GM10847 (cell line): Measurements from ENCODE around the gene GTF3C1.

ENCODE experiments used
- POLR2A ChIP-seq: IDR thresholded peaks from 2 replicates; pipeline ENCODE4 v1.6.1; 2011; ENCODE audit not compliant: insufficient read length; ENCODE audit errors: extremely low read depth

The GTF3C1 gene

DNA sequence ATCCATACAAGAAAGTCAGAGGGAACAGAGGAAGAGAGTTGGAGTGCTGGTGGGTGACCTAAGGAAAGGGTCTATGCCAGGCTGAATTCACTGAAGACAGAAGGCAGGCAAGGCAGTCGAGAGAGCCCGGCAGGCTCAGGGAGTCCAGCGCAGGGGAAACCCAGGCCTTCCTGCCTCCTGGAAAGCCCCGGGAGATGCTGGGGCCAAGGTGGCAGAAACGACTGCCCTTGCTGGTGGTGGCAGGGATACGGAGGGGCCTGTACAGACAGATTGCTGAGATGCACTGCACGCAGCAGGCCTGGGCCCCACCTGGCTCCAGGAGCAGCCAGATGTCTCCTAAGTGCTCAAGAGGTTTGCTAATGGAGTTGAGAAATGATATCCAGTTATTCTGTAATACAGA, 59.8 kb downstream of the GTF3C1 start:
- no peak for TF ChIP-seq POLR2A

DNA sequence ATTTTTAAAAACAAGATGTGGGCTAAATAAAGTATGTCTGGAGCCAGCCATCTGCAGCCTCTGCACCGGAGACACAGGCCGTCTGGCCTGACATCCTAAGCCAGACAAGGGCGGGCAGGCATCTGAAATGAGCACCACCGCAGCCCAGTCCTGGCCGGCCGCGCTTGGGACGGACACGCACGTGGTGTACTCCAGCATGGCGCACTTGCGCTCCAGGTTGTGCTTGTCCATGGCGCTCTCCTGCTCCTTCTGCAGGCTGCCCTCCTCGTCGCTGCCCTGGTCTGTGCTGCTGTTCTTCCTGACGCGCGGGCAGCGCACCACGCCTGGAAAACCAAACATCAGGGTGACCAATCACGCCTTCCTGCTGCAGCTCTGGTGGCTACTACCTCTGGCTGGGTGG, 60.3 kb downstream of the GTF3C1 start:
- no peak for TF ChIP-seq POLR2A

DNA sequence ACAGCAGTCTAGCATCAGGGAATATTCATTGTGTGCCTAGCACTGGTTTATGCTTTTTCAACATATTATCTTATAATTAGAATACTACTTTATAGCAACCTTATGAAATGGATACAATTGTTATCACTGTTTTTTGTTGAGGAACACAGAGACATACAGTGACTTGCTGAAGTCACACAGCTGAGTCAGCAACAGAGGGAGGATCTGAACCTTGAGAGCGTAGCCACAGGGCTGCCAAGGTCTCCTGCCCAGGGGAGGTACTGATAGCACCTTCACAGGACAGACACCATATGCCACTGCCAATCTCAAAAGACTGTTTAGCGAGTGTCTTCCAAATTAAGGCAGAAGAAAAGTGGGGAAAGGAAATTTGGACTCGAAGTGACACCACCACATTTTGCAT, 63.0 kb downstream of the GTF3C1 start:
- no peak for TF ChIP-seq POLR2A

DNA sequence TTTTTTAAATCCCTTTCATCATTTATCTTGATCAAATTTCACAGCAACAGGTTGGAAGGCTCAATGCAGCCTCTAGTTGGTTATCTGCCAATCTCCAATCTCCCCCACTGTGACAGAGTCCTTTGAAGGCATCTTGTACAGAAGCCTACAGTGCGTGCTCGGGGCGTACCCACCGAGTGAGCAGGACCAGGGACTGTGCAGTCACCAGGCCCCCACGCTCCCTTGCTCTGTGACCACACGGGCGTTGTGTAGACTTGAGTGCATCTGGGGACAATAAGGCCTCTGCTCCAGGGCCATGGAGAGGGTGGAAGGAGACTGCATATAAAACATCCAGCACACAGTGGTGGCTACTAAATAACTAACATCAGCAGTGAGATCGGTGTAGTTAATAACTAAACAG, 63.4 kb downstream of the GTF3C1 start:
- no peak for TF ChIP-seq POLR2A

DNA sequence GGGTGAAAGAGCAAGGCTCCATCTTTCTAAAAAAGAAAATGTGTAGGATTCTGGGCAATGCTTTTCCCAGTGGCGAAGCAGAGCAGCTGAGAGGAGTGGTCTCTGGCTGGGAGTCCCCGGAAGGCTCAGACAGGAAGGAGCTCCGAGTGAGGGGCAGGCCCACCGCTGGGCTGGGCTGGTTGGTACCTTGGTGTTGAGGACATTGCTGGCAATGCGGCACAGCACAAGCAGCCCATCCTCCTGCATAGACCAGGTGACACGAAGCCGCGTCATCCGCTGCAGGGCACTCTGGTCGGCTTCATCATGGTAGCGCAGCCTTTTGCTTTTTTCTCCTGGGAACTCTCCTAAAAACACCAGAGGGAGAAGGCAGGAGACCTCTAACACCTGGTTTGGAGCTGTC, 63.9 kb downstream of the GTF3C1 start:
- no peak for TF ChIP-seq POLR2A

- no peak for TF ChIP-seq POLR2A
Observed at GRCh38 chr16:27485126-27485525, 64.6 kb downstream of the GTF3C1 start.

DNA sequence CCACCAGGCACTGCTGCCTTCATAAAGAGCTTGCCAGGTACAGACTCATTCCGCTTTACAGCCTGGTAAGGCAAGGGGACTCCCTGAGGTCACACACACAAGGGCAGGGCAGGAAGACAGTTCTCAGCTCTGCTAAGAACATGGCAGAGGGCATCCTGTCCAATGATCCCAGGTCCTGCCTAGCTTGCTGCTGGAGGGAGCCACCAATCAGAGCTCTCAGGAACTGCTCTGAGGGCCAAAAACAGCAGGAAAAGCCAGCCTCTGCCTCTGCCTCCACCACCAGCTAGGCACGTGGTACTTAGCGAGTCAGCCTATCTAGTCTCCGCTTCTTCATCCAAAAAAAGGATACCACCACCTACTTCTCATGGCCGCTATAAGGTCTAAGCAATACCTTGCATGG, 66.1 kb downstream of the GTF3C1 start:
- no peak for TF ChIP-seq POLR2A

DNA sequence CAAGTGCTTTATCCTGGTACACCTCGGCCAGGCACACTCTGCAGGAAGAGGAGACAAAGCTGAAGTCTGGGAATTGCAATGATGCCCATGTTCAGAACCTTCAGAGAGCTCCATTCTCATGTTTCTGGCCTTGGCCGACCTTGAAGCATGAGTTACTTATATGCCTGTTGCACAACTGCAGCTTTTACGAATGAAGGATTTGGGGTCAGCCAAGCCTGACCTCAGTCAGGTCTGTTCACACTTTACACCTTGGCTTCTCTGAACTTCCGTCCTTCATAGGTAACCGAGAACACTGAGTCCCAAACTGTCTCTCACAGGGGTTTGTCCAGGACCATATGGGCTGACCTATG, 66.7 kb downstream of the GTF3C1 start:
- TF ChIP-seq POLR2A, result no peak

DNA sequence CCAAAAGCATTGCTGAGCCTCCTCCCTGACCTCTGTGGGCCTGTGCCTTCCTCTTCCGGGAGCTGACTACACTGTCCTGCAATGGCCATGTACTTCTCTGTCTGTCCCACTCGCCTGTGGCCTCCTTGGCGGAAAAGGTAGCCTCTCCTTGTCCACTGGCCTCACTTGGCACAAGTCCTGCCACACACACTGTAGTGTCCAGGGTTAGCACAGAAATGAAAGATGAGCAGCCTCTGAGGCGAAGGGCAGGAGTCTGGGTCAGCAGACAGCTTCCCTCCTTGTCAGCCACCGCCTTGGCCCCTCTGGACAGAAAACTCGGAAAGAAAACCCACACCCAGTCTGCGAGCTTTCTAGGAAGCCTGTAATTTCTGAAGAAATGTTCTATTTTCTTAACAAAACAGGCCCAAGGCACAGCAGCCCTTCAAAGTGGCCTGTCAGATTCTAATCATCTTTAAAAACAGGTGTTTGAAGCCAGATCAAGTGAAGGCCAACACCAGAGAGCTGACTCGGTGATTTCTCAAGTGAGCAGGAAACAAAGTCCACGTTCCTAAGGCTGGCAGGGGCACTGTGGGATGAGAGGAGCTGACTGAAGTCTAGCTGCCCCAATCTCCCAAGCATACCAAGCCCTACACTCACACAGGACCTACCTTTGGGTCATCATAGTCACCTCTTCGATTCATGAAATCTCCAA, 67.2 kb downstream of the GTF3C1 start:
- no peak for TF ChIP-seq POLR2A

DNA sequence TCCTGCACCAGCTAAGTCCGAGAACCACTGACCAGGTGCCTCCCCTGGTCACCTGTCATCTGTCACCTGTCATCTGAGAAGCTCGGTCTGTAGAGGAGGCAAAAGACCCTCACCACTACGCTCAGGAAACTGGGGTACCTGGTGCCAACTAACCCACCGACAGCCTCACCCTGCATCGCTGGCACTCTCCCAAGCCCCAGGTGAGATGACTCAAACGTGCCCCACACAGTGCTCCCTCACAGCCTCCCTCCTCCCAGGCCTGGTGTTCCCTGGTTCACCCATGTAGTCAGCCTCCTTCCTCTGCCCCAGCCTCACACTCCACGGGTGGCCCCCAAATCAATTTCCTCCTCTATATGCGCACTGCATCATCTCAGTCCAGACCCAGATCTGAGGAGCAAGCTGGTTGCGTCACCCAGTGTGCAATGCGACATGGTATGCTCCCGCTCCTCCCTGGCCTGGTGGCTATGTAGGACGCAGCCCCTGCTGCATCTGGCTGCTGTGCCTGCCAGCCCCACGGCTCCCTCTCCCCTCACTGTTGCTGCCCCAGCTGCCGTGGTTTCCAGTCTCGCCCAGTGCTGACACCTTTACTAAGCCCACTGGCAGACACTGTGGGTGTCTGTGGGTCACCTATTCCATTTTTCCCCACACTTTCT, 68.3 kb downstream of the GTF3C1 start:
- TF ChIP-seq POLR2A, result no peak

- no peak for TF ChIP-seq POLR2A
Observed at GRCh38 chr16:27480761-27481160, 69.0 kb downstream of the GTF3C1 start.

DNA sequence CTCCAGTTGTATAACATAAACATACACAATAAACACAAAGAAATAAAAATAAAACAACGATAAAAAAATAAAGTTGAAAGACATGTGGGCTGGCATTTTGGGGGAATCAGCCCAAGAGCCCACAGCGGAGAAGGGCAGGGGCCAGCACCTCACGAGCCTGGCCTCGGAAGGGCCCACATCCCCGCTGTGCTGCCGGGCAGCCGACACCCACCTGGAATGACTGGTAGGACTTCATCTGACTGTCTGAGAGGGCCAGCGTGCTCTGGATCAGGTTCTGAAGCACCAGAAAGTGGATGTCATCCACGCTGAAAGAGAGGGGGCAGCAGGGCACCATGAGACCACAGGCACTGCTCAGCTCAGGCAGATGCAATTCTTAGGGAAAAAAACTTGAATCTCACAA, 73.5 kb downstream of the GTF3C1 start:
- no peak for TF ChIP-seq POLR2A

DNA sequence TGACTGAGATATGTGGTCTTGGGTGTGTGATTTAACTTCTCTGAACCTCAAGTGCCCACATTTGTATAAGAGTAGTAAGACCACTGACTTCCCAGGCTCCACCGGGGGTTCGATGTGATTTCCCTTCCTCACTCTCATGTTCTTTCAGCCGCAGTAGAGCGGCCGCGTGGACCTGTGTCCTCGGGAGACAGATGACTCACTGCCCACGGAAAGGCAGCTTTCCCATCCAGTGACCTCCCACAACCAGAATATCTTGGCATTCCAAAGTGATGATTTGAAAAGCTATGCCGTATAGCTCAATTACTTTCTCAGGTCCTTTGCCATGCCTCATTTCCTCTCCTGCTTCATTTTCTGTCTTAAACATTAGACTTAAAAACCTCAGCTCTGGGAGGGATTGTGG, 74.2 kb downstream of the GTF3C1 start:
- TF ChIP-seq POLR2A, result no peak

GRCh38 chr16:27474921-27475320, 74.8 kb downstream of the GTF3C1 start:
- no peak for TF ChIP-seq POLR2A

DNA sequence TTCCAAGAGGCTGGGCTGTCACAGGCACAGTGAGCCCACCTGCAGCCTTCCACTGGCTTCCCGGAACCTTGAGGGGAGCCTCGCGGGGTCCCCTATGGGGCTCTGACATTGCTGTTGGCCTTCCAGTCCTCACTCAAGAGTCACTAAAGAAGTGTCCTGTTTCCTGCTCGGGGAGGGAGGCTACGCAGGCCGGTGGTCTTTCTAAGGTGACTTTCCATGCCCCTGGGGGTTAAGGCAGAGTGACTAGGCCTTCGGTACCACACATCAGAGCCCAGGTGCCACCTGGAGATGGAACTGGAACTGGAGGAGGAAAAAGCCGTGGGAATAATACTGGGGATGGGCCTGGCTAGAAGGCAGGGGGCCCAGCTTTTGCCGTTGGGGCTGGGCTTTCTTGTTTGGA, 75.7 kb downstream of the GTF3C1 start:
- TF ChIP-seq POLR2A, result no peak

DNA sequence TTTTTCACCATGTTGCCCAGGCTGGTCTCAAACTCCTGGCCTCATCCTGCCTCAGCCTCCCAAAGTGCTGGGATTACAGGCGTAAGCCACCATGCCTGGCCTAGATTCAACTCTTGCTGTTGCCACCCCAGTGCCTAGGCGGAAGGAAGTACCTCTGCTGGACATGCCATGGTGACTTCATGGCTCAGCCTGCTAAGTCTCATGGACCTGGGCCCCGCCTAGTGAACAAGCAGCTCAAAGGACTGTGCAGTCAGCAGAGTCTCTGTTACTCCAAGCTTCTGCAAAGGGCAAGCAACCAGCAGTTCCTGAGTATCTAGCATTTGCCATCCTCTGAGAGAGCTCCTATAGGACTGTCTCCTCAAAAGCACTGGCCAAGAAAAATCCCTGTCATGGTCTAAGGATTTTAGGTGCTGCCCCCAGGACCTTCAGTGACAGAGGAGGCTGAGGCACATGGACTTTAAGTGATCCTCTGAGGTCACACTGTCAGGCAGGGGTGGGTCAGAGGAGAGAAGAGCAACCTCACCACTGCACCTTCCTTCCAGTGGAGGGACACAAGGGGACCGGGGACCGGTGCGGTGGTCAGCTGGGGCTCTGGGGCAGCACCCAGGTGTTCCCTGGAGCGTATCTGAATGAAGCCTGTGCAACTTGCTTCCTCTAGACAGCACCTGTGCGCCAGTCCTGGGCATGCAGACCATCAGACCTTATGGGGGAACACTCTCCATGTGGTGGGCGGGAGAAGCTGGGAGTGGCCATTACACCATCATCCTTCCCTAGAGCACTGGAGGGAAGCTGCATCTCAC, 76.4 kb downstream of the GTF3C1 start:
- no peak for TF ChIP-seq POLR2A
